Measurements from ENCODE around the gene GGNBP2. TPM values are rescaled to one million over a fixed set of nuclear protein-coding genes. Genes with fewer than 3 reads are reported as not detected.

Gene GGNBP2
- total and polyA plus RNA-seq, 3 donors from 2014 or later: 104 to 144 (median 118) TPM

- intact Hi-C loops (cut with DNase I; ENCODE audit: low total_unique reads): loop anchor here (10.0 kb wide), 1 partner anchor 48 kb away; the partner anchor contains the start of gene GGNBP2
- Histone ChIP-seq H3K9me3 (no peaks in the 10 kb centered on the region), H3K36me3 (ENCODE audit: low read depth, missing control alignments) (no peaks in the 10 kb centered on the region), H3K4me3 (peak overlapping the region in 1 of 2 donors; percentile 74), H3K27me3 (no peaks in the 10 kb centered on the region), H3K27ac (no peak overlapping the region), H3K4me1 (peaks cover 12% of the 10 kb centered on the region)
- DNase-seq: no peak
- WGBS, 2 donors: 25 to 30% methylated on average over 4 of the region's 4 CpGs
- TF ChIP-seq, protein P1, sequence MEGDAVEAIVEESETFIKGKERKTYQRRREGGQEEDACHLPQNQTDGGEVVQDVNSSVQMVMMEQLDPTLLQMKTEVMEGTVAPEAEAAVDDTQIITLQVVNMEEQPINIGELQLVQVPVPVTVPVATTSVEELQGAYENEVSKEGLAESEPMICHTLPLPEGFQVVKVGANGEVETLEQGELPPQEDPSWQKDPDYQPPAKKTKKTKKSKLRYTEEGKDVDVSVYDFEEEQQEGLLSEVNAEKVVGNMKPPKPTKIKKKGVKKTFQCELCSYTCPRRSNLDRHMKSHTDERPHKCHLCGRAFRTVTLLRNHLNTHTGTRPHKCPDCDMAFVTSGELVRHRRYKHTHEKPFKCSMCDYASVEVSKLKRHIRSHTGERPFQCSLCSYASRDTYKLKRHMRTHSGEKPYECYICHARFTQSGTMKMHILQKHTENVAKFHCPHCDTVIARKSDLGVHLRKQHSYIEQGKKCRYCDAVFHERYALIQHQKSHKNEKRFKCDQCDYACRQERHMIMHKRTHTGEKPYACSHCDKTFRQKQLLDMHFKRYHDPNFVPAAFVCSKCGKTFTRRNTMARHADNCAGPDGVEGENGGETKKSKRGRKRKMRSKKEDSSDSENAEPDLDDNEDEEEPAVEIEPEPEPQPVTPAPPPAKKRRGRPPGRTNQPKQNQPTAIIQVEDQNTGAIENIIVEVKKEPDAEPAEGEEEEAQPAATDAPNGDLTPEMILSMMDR (IDR thresholded peaks at IDR 0.05): no peak
- no peak for TF ChIP-seq POLR2A (IDR thresholded peaks at IDR 0.05)
Observed at GRCh38 chr17:36592716-36593321, 48.1 kb downstream of the GGNBP2 start.

GRCh38 chr17:36593656-36594316 lies 49.1 kb downstream of the GGNBP2 start:
- peaks cover 12% of the 10 kb centered on the region for H3K4me1 ChIP-seq
- intact Hi-C loops (cut with DNase I; ENCODE audit: low total_unique reads): loop anchor here (10.0 kb wide), 1 partner anchor 49 kb away; the partner anchor contains the start of gene GGNBP2
- no peak for DNase-seq
- 81% methylated on average over 8 of the region's 8 CpGs for WGBS, 2 donors
- TF ChIP-seq, protein P1 (IDR thresholded peaks at IDR 0.05): no peak
- no peak overlapping the region for H3K4me3 ChIP-seq
- no peaks in the 10 kb centered on the region for H3K9me3 ChIP-seq
- H3K27me3 ChIP-seq: no peaks in the 10 kb centered on the region
- H3K36me3 ChIP-seq (ENCODE audit: low read depth, missing control alignments): no peaks in the 10 kb centered on the region
- H3K27ac ChIP-seq: no peak overlapping the region

- H3K36me3 ChIP-seq (ENCODE audit: low read depth, missing control alignments): no peaks in the 10 kb centered on the region
- no peak for DNase-seq
- 68 to 72% methylated on average over 9 to 13 of the region's 13 CpGs for WGBS, 2 donors
- no peaks in the 10 kb centered on the region for H3K27me3 ChIP-seq
- intact Hi-C loops (cut with DNase I; ENCODE audit: low total_unique reads): loop anchor here (10.0 kb wide), 1 partner anchor 50 kb away; the partner anchor contains the start of gene GGNBP2
- TF ChIP-seq, protein P1 (IDR thresholded peaks at IDR 0.05): no peak
- no peak for TF ChIP-seq POLR2A (IDR thresholded peaks at IDR 0.05)
- no peaks in the 10 kb centered on the region for H3K9me3 ChIP-seq
- H3K4me3 ChIP-seq: no peak overlapping the region
- H3K27ac ChIP-seq: no peak overlapping the region
- H3K4me1 ChIP-seq: peaks cover 12% of the 10 kb centered on the region
Observed at GRCh38 chr17:36594626-36595401, 50.1 kb downstream of the GGNBP2 start.

DNA sequence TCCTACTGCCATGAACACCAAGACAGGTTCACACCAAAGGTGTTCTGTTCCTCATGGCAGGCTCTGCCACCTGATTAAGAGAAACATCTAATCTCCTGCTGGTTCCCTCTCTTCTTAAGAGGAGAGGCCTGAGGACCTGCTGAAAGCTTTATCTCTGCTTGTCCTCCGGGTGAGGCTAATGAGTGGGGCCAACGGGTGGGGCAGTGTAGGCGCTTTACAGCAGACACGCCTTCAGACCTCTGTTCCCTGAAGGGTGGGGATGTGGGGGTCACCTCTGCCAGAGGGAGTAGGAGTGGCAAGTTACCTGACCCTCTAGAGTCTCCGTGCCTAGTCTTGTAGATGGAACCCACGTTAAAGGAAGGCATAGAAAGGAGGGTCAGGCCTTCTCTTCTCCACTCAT lies 52.5 kb downstream of the GGNBP2 start:
- H3K27me3 ChIP-seq: no peaks in the 10 kb centered on the region
- H3K36me3 ChIP-seq (ENCODE audit: low read depth, missing control alignments): no peaks in the 10 kb centered on the region
- peaks cover 12% of the 10 kb centered on the region for H3K4me1 ChIP-seq
- WGBS, 2 donors: 91 to 97% methylated on average over 5 to 6 of the region's 6 CpGs
- H3K27ac ChIP-seq: no peak overlapping the region
- no peak for DNase-seq
- no peak overlapping the region for H3K4me3 ChIP-seq
- H3K9me3 ChIP-seq: no peaks in the 10 kb centered on the region
- intact Hi-C loops (cut with DNase I; ENCODE audit: low total_unique reads): loop anchor here (10.0 kb wide), 1 partner anchor 52 kb away; the partner anchor contains the start of gene GGNBP2
- no peak for TF ChIP-seq POLR2A (IDR thresholded peaks at IDR 0.05)
- TF ChIP-seq, protein P1 (IDR thresholded peaks at IDR 0.05): no peak
